HepG2 (cell line): ENCODE data around the gene FIGNL1. TPM values are rescaled to one million over a fixed set of nuclear protein-coding genes. Genes with fewer than 3 reads are reported as not detected.

Experiments used
- ASH2L ChIP-seq: fragments of 300-600, 200-600 bp; sonication (generic); IDR thresholded peaks from 2 replicates; pipeline ENCODE4 v1.7.0; 2017; ENCODE audit warnings: low read depth, mild to moderate bottlenecking, moderate library complexity, mixed read lengths, low read length; ENCODE audit not compliant: insufficient read length
- ATF7-NPFF ChIP-seq: sonication (generic); formaldehyde crosslinking; IDR thresholded peaks from 2 replicates; pipeline ENCODE4 v1.8.1; 2023; ENCODE audit warnings: mild to moderate bottlenecking, low read depth, missing genetic modification reagents, moderate library complexity
- ERF ChIP-seq: IDR thresholded peaks from 2 replicates; pipeline ENCODE4 v1.6.1; 2018; ENCODE audit warnings: missing biosample characterization, missing genetic modification reagents
- FOXO1 ChIP-seq: sonication (generic); formaldehyde crosslinking; IDR thresholded peaks from 2 replicates; pipeline ENCODE4 v1.4.0; 2020; ENCODE audit warnings: missing genetic modification reagents
- GZF1 ChIP-seq: sonication (generic); formaldehyde crosslinking; IDR thresholded peaks from 2 replicates; pipeline ENCODE4 v1.5.1; 2020; ENCODE audit warnings: mild to moderate bottlenecking, missing genetic modification reagents
- KDM2A ChIP-seq: sonication (generic); formaldehyde crosslinking; IDR thresholded peaks from 2 replicates; pipeline ENCODE4 v1.4.0; 2020; ENCODE audit warnings: low read depth, missing genetic modification reagents, borderline replicate concordance
- SALL1 ChIP-seq: sonication (generic); formaldehyde crosslinking; IDR thresholded peaks from 2 replicates; pipeline ENCODE4 v1.8.0; 2022; ENCODE audit warnings: mild to moderate bottlenecking, missing genetic modification reagents
- TSC22D2 ChIP-seq: sonication (generic); formaldehyde crosslinking; IDR thresholded peaks from 2 replicates; pipeline ENCODE4 v1.5.1; 2020; ENCODE audit warnings: missing genetic modification reagents, mild to moderate bottlenecking, borderline replicate concordance
- ZBTB3 ChIP-seq: sonication (generic); formaldehyde crosslinking; IDR thresholded peaks from 2 replicates; pipeline ENCODE4 v1.4.0; 2020; ENCODE audit warnings: low read depth, mild to moderate bottlenecking, moderate library complexity, missing genetic modification reagents, borderline replicate concordance
- ZFP90 ChIP-seq: sonication (generic); formaldehyde crosslinking; IDR thresholded peaks from 2 replicates; pipeline ENCODE4 v1.8.0; 2022; ENCODE audit warnings: missing genetic modification reagents, mild to moderate bottlenecking, inconsistent platforms, borderline replicate concordance
- ZFX ChIP-seq: sonication (generic); formaldehyde crosslinking; IDR thresholded peaks from 2 replicates; pipeline ENCODE4 v1.4.0; 2020; ENCODE audit warnings: mild to moderate bottlenecking, low read depth, missing genetic modification reagents, moderate library complexity
- ZFYVE20 ChIP-seq: sonication (generic); formaldehyde crosslinking; IDR thresholded peaks from 2 replicates; pipeline ENCODE4 v1.8.0; 2023; ENCODE audit warnings: low read depth, mild to moderate bottlenecking, moderate library complexity, missing genetic modification reagents, borderline replicate concordance
- ZNF549 ChIP-seq: sonication (generic); formaldehyde crosslinking; IDR thresholded peaks from 2 replicates; pipeline ENCODE4 v1.5.0; 2020; ENCODE audit warnings: missing genetic modification reagents
- ZNF749 ChIP-seq: sonication (generic); formaldehyde crosslinking; IDR thresholded peaks from 2 replicates; pipeline ENCODE4 v1.8.0; 2022; ENCODE audit warnings: mild to moderate bottlenecking, missing genetic modification reagents, moderate library complexity, borderline replicate concordance
- polyA plus RNA-seq, 8 experiments: library from polyadenylated mRNA; depleted of rRNA in 3 of 8; stranded (reverse) in 7 of 8; unstranded in 1 of 8; fragments of >200 nt; fragmentation: Illumina TruSeq in 4 of 8; extraction: Trizol in 4 of 8; gene quantifications; 2 replicates each; pipeline versions ENCODE4 v1.2.1 to v1.2.3, GENCODE V29; 2011 to 2016; ENCODE audit warnings: low read depth in 4 of 8, missing spikeins in 1 of 8, mixed read lengths in 1 of 8; ENCODE audit not compliant: insufficient read depth in 1 of 8
- total RNA-seq, 5 experiments: library from RNA; depleted of rRNA; stranded (reverse); fragments of >200 nt; fragmentation: Illumina TruSeq; extraction: Trizol; gene quantifications; 2 replicates each; pipeline ENCODE4 v1.2.3, GENCODE V29; 2016; ENCODE audit warnings: low read depth in 1 of 5
- TF ChIP-seq, protein P1 (sequence below): sonication (generic); formaldehyde crosslinking; conservative IDR thresholded peaks from 2 replicates; pipeline ENCODE4 v1.4.0; 2020; ENCODE audit warnings: missing genetic modification reagents
- TF ChIP-seq, protein P2 (sequence below): sonication (generic); formaldehyde crosslinking; IDR thresholded peaks from 2 replicates; pipeline ENCODE4 v1.4.0; 2020; ENCODE audit warnings: missing genetic modification reagents
- TF ChIP-seq, protein P3 (sequence below): sonication (generic); formaldehyde crosslinking; IDR thresholded peaks from 2 replicates; pipeline ENCODE4 v1.8.1; 2023; ENCODE audit warnings: mild to moderate bottlenecking, missing genetic modification reagents
- TF ChIP-seq, protein P4 (sequence below): IDR thresholded peaks from 2 replicates; pipeline ENCODE4 v1.6.1; 2016; ENCODE audit warnings: low read depth, borderline replicate concordance

FIGNL1 gene
- total and polyA plus RNA-seq, 2 of the 13 experiments (the other 11 are each of a cell fraction or from before 2014, with no cell fraction given), result 4.0 to 20.9 TPM

- TF ChIP-seq ZFYVE20 (CRISPR knock-in tag) (no peak), ASH2L (peak; percentile 80), TSC22D2 (CRISPR knock-in tag) (0 out of 2 replicates have a peak, but pooled peaks have one; percentile 43), ATF7-NPFF (CRISPR knock-in tag) (peak; percentile 88), ZFX (peak; percentile 96), ZFP90 (CRISPR knock-in tag) (no peak; the same call in 1 of the 2 replicates), KDM2A (CRISPR knock-in tag) (peak; percentile 72; the same call in 1 of the 2 replicates), ERF (peak; percentile 41; the same call in 1 of the 2 replicates), ZNF749 (CRISPR knock-in tag) (peak; percentile 80; the same call in 1 of the 2 replicates), ZNF549 (no peak), FOXO1 (CRISPR knock-in tag) (peak; percentile 22; the same call in 1 of the 2 replicates), SALL1 (CRISPR knock-in tag) (peak; percentile 88), ZBTB3 (CRISPR knock-in tag) (no peak), GZF1 (CRISPR knock-in tag) (peak; percentile 64; the same call in 1 of the 2 replicates)
- TF ChIP-seq, protein P1, sequence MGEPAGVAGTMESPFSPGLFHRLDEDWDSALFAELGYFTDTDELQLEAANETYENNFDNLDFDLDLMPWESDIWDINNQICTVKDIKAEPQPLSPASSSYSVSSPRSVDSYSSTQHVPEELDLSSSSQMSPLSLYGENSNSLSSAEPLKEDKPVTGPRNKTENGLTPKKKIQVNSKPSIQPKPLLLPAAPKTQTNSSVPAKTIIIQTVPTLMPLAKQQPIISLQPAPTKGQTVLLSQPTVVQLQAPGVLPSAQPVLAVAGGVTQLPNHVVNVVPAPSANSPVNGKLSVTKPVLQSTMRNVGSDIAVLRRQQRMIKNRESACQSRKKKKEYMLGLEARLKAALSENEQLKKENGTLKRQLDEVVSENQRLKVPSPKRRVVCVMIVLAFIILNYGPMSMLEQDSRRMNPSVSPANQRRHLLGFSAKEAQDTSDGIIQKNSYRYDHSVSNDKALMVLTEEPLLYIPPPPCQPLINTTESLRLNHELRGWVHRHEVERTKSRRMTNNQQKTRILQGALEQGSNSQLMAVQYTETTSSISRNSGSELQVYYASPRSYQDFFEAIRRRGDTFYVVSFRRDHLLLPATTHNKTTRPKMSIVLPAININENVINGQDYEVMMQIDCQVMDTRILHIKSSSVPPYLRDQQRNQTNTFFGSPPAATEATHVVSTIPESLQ, result no peak
- TF ChIP-seq, protein P2, sequence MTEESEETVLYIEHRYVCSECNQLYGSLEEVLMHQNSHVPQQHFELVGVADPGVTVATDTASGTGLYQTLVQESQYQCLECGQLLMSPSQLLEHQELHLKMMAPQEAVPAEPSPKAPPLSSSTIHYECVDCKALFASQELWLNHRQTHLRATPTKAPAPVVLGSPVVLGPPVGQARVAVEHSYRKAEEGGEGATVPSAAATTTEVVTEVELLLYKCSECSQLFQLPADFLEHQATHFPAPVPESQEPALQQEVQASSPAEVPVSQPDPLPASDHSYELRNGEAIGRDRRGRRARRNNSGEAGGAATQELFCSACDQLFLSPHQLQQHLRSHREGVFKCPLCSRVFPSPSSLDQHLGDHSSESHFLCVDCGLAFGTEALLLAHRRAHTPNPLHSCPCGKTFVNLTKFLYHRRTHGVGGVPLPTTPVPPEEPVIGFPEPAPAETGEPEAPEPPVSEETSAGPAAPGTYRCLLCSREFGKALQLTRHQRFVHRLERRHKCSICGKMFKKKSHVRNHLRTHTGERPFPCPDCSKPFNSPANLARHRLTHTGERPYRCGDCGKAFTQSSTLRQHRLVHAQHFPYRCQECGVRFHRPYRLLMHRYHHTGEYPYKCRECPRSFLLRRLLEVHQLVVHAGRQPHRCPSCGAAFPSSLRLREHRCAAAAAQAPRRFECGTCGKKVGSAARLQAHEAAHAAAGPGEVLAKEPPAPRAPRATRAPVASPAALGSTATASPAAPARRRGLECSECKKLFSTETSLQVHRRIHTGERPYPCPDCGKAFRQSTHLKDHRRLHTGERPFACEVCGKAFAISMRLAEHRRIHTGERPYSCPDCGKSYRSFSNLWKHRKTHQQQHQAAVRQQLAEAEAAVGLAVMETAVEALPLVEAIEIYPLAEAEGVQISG (CRISPR knock-in tag), result peak; percentile 85
- TF ChIP-seq, protein P3, sequence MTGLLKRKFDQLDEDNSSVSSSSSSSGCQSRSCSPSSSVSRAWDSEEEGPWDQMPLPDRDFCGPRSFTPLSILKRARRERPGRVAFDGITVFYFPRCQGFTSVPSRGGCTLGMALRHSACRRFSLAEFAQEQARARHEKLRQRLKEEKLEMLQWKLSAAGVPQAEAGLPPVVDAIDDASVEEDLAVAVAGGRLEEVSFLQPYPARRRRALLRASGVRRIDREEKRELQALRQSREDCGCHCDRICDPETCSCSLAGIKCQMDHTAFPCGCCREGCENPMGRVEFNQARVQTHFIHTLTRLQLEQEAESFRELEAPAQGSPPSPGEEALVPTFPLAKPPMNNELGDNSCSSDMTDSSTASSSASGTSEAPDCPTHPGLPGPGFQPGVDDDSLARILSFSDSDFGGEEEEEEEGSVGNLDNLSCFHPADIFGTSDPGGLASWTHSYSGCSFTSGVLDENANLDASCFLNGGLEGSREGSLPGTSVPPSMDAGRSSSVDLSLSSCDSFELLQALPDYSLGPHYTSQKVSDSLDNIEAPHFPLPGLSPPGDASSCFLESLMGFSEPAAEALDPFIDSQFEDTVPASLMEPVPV, result peak; percentile 86
- TF ChIP-seq, protein P4, sequence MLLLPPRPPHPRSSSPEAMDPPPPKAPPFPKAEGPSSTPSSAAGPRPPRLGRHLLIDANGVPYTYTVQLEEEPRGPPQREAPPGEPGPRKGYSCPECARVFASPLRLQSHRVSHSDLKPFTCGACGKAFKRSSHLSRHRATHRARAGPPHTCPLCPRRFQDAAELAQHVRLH (CRISPR knock-in tag), result peak; percentile 95; the same call in 1 of the 2 replicates
Measured at GRCh38 chr7:50449881-50450589, at the start of gene FIGNL1 (continued).
